Uterus (tissue), 2 donors: ENCODE results near the gene ZSWIM1.

Source experiments
- CTCF ChIP-seq, 4 experiments: fragments of 200-600 bp in 2 of 4; fragments of 450-650 bp in 2 of 4; sonication (generic) in 2 of 4; IDR thresholded peaks; one replicate each; pipeline ENCODE4 v1.5.1; 2016 to 2019; ENCODE audit warnings: antibody characterized with exemption in 4 of 4, mild to moderate bottlenecking in 2 of 4, moderate library complexity in 1 of 4
- POLR2A ChIP-seq, 2 donors: fragments of 450-650 bp; IDR thresholded peaks; one replicate each; pipeline ENCODE4 v1.6.1; 2016; ENCODE audit warnings: antibody characterized with exemption in 2 of 2, mild to moderate bottlenecking in 1 of 2, moderate library complexity in 1 of 2

- TF ChIP-seq POLR2A (IDR thresholded peaks at IDR 0.05), result no peak
- no peak for TF ChIP-seq CTCF (IDR thresholded peaks at IDR 0.05)
Observed at GRCh38 chr20:45888681-45889080, 7.7 kb downstream of the ZSWIM1 start.
